GM21526 (cell line): ENCODE measurements around the gene CPA1.

ENCODE experiments used
- ATAC-seq: cut with Tn5 transposase; IDR thresholded peaks from one replicate; pipeline ENCODE4 v1.9.1; 2021; ENCODE audit warnings: moderate library complexity; ENCODE audit not compliant: unreplicated experiment, low FRiP score

Gene CPA1

GRCh38 chr7:130379921-130380860 lies at the start of gene CPA1:
CPA1 (plus strand) TSS chr7:130380494; CDS start chr7:130380521, 27 bp downstream.
- ATAC-seq, result no peak

GRCh38 chr7:130332259-130333053 lies 47.8 kb upstream of the CPA1 start:
- no peak for ATAC-seq

GRCh38 chr7:130333832-130334231 lies 46.5 kb upstream of the CPA1 start:
- no peak for ATAC-seq

GRCh38 chr7:130334274-130334673 lies 46.0 kb upstream of the CPA1 start:
- ATAC-seq, result no peak

- ATAC-seq, result no peak
Measured at GRCh38 chr7:130337410-130337971, 42.8 kb upstream of the CPA1 start.

- no peak for ATAC-seq
Measured at GRCh38 chr7:130338233-130338632, 42.1 kb upstream of the CPA1 start.

GRCh38 chr7:130341882-130342281 lies 38.4 kb upstream of the CPA1 start:
- ATAC-seq, result no peak

GRCh38 chr7:130342701-130343380 lies 37.5 kb upstream of the CPA1 start:
- no peak for ATAC-seq

GRCh38 chr7:130344271-130344866 lies 35.9 kb upstream of the CPA1 start, which contains the start of gene CPA5:
CPA5 (plus strand) TSS chr7:130344816; CDS start chr7:130346486, 1,670 bp downstream.
- ATAC-seq, result no peak

GRCh38 chr7:130345136-130345535 lies 35.2 kb upstream of the CPA1 start:
- ATAC-seq, result no peak

- ATAC-seq, result no peak
Measured at GRCh38 chr7:130345725-130346124, 34.6 kb upstream of the CPA1 start.

- no peak for ATAC-seq
Measured at GRCh38 chr7:130346177-130346905, 34.0 kb upstream of the CPA1 start.

- no peak for ATAC-seq
Measured at GRCh38 chr7:130346941-130347340, 33.4 kb upstream of the CPA1 start.

GRCh38 chr7:130349911-130350782 lies 30.1 kb upstream of the CPA1 start:
- no peak for ATAC-seq

- ATAC-seq, result no peak
Measured at GRCh38 chr7:130350945-130351790, 29.1 kb upstream of the CPA1 start.

GRCh38 chr7:130351791-130352090 lies 28.6 kb upstream of the CPA1 start:
- ATAC-seq, result no peak

GRCh38 chr7:130352194-130353074 lies 27.9 kb upstream of the CPA1 start:
- ATAC-seq, result no peak
